OCI-LY1 (cell line): ENCODE measurements around the gene PPHLN1.

Source experiments
- EZH2 ChIP-seq: fragments of 200-600 bp; sonication (generic), shearing (Covaris generic); IDR thresholded peaks from 2 replicates; pipeline ENCODE4 v1.8.0; 2017; ENCODE audit warnings: borderline replicate concordance, mixed run types, mild to moderate bottlenecking, antibody characterized with exemption, low read length, moderate library complexity, mixed read lengths
- TF ChIP-seq, protein P1 (sequence below): fragments of 200-600 bp; sonication (generic), shearing (Covaris generic); IDR thresholded peaks from 2 replicates; pipeline ENCODE4 v1.5.1; 2017; ENCODE audit warnings: mild to moderate bottlenecking, antibody characterized with exemption, low read length, moderate library complexity, mixed read lengths

DNA sequence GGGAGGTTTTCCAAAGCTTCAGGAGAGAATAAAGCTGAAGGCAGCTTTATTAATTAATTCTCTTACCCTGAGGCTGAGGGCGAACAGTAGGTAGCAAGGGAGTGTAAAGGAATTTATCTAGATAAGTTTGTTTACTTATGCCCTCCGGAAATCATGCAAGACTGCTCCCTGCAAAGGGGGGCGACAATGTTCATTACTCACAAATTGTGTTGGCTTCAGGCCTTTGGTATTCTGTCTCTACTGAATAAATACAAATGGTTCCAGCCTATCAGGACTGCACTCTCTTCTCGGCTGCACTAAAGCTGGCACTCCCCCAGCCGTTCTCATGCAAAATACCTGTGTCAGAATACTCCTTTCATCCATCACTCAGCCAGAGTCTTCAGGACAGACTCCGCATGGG is 120.8 kb downstream of the PPHLN1 start:
- TF ChIP-seq, protein P1, sequence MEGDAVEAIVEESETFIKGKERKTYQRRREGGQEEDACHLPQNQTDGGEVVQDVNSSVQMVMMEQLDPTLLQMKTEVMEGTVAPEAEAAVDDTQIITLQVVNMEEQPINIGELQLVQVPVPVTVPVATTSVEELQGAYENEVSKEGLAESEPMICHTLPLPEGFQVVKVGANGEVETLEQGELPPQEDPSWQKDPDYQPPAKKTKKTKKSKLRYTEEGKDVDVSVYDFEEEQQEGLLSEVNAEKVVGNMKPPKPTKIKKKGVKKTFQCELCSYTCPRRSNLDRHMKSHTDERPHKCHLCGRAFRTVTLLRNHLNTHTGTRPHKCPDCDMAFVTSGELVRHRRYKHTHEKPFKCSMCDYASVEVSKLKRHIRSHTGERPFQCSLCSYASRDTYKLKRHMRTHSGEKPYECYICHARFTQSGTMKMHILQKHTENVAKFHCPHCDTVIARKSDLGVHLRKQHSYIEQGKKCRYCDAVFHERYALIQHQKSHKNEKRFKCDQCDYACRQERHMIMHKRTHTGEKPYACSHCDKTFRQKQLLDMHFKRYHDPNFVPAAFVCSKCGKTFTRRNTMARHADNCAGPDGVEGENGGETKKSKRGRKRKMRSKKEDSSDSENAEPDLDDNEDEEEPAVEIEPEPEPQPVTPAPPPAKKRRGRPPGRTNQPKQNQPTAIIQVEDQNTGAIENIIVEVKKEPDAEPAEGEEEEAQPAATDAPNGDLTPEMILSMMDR = no peak
- no peak for TF ChIP-seq EZH2
